Stimulated activated CD4-positive, alpha-beta T cell treated with anti-CD3 and anti-CD28 coated beads, Interleukin-2, amount 100 ng/mL, for 24 hours (primary cell): Measurements from ENCODE around the gene GMDS.

ENCODE experiments used
- DNase-seq, 2 donors: peaks; one replicate each; pipeline ENCODE4 v3.0.0-alpha.2; 2020

GMDS gene

GRCh38 chr6:1878330-1878729 lies 367.1 kb downstream of the GMDS start:
- no peak for DNase-seq

- DNase-seq: no peak
Measured at GRCh38 chr6:1873781-1874180, 371.6 kb downstream of the GMDS start.

GRCh38 chr6:1872649-1873131 lies 372.7 kb downstream of the GMDS start:
- no peak for DNase-seq

- no peak for DNase-seq
Measured at GRCh38 chr6:1871724-1872315, 373.6 kb downstream of the GMDS start.

GRCh38 chr6:1870932-1871331 lies 374.5 kb downstream of the GMDS start:
- DNase-seq: no peak

- DNase-seq: no peak
Measured at GRCh38 chr6:1870251-1870650, 375.2 kb downstream of the GMDS start.

GRCh38 chr6:1869769-1870168 lies 375.6 kb downstream of the GMDS start:
- no peak for DNase-seq

GRCh38 chr6:1869308-1869707 lies 376.1 kb downstream of the GMDS start:
- DNase-seq: no peak

- DNase-seq: no peak
Measured at GRCh38 chr6:1868561-1869261, 376.7 kb downstream of the GMDS start.

- DNase-seq: no peak
Measured at GRCh38 chr6:1867197-1867596, 378.2 kb downstream of the GMDS start.

GRCh38 chr6:1865585-1865984 lies 379.8 kb downstream of the GMDS start:
- DNase-seq: no peak

GRCh38 chr6:1864496-1864895 lies 380.9 kb downstream of the GMDS start:
- DNase-seq: no peak

GRCh38 chr6:1862411-1862810 lies 383.0 kb downstream of the GMDS start:
- DNase-seq: no peak

GRCh38 chr6:1860756-1861348 lies 384.6 kb downstream of the GMDS start:
- DNase-seq: no peak

GRCh38 chr6:1858859-1859258 lies 386.5 kb downstream of the GMDS start:
- no peak for DNase-seq

GRCh38 chr6:1858196-1858595 lies 387.2 kb downstream of the GMDS start:
- DNase-seq: no peak

- DNase-seq: no peak
Measured at GRCh38 chr6:1856381-1856780, 389.0 kb downstream of the GMDS start.

- DNase-seq: no peak
Measured at GRCh38 chr6:1855890-1856289, 389.5 kb downstream of the GMDS start.

GRCh38 chr6:1854296-1854695 lies 391.1 kb downstream of the GMDS start:
- no peak for DNase-seq

GRCh38 chr6:1853761-1854160 lies 391.6 kb downstream of the GMDS start:
- DNase-seq: no peak

GRCh38 chr6:1851681-1852456 lies 393.5 kb downstream of the GMDS start:
- no peak for DNase-seq

- DNase-seq: no peak
Measured at GRCh38 chr6:1850840-1851157, 394.6 kb downstream of the GMDS start.

- DNase-seq: no peak
Measured at GRCh38 chr6:1850121-1850839, 395.1 kb downstream of the GMDS start.
